Measurements from ENCODE around the gene PPP1R14C.

PPP1R14C gene

GRCh38 chr6:150266309-150266708, 123.5 kb downstream of the PPP1R14C start:
- peak overlapping the region; percentile 98 for H3K27ac ChIP-seq
- DNase-seq (ENCODE audit: low read depth, low spot score): no peak

DNA sequence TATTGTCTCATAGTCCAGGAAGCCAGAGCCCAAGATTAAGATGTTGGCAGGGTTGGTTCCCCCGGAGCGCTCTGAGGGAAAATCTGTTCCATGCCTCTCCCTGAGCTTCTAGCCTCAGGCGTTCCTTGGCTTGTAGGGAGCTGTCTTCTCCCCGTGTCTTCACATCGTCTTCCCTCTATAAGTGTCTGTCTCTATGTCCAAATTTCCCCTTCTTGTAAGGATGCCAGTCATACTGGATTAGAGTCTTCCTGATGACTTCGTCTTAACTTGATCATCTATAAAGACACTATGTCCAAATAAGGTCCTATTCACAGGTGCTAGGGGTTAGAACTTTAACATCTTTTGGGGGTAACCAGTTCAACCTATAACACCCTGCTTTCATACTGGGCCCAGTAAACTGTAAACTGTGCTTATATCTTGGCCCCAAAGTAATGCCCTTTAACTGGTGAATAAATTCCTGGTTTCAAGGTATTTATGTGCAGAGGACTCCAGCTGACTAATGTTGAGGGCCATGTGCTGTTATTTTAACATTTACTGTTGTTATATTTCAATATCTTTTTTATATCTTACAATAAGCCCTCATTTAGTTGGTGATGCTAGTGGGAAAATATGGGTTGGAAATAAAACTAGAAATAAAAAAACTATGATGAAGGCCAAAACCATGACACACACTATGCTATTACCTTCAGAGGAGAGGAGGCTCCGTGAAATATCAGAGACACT, 124.3 kb downstream of the PPP1R14C start:
- H3K27ac ChIP-seq: peak overlapping the region; percentile 98
- no peak for DNase-seq (ENCODE audit: low read depth, low spot score)

- H3K27ac ChIP-seq: peak overlapping the region; percentile 98
Measured at GRCh38 chr6:150267686-150268561, 125.1 kb downstream of the PPP1R14C start.

GRCh38 chr6:150269130-150269856, 126.4 kb downstream of the PPP1R14C start:
- H3K27ac ChIP-seq: peak overlapping the region; percentile 98
- DNase-seq (ENCODE audit: low read depth, low spot score): no peak

More at GRCh38 chr6:150267686-150268561, 125.1 kb downstream of the PPP1R14C start:
- DNase-seq (ENCODE audit: low read depth, low spot score): peak; percentile 74

DNA sequence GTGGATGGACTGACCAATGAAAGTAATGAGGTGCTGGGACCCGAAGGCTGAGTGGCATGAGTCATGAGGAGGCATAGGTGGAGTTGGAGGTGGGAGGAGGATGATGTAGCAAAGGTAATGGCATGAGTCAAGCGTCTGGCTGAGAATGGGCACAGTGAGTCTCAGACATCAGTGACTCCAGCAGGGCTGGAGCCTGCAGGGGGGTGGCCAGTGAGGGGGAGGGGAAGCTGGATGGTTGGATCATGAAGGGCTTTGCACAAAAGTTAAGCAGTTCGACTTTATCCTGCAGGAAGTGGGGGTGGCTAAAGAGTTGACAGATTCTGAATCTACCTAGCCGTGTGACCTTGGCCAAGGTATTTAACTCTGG, 127.0 kb downstream of the PPP1R14C start:
- peak; percentile 100 for DNase-seq (ENCODE audit: low read depth, low spot score)

DNA sequence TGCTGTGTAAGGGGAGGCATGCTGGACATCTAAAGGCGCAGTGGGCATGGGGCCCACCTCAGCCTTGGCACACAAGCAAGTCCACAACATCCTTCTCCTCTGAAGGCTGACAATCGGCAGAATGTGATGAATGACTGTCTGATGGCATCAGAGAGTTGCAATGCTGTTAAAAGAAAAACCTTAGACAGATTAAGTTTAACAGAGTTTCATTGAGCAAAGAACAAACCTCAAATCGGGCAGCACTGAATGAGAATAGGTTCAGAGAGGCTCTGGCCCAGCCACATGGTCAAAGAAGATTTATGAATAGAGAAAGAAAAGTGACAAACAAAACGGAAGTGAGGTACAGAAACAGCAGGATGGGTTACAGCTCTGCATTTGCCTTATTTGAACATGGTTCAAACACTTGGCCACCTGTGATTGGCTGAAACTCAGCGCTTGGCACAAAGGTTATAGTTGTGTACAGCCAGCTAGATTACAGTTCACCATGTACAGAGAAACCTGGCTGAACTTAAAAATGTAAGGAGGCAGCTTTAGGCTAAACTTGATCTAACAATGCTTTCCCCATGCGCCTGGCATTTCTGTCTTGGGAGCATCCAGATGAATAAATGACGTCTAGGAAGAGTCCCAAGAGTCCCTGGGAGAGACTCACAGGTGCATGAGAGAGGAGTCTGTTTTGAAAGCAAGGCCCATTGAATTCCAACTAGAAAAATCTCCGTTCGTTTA, 127.6 kb downstream of the PPP1R14C start:
- H3K27ac ChIP-seq: peak overlapping the region; percentile 98
- no peak for DNase-seq (ENCODE audit: low read depth, low spot score)

More for the DNA sequence above, 127.0 kb downstream of the PPP1R14C start:
- H3K27ac ChIP-seq: peak overlapping the region; percentile 98

GRCh38 chr6:150271172-150271500, 128.3 kb downstream of the PPP1R14C start:
- H3K27ac ChIP-seq: peak overlapping the region; percentile 98
- no peak for DNase-seq (ENCODE audit: low read depth, low spot score)

DNA sequence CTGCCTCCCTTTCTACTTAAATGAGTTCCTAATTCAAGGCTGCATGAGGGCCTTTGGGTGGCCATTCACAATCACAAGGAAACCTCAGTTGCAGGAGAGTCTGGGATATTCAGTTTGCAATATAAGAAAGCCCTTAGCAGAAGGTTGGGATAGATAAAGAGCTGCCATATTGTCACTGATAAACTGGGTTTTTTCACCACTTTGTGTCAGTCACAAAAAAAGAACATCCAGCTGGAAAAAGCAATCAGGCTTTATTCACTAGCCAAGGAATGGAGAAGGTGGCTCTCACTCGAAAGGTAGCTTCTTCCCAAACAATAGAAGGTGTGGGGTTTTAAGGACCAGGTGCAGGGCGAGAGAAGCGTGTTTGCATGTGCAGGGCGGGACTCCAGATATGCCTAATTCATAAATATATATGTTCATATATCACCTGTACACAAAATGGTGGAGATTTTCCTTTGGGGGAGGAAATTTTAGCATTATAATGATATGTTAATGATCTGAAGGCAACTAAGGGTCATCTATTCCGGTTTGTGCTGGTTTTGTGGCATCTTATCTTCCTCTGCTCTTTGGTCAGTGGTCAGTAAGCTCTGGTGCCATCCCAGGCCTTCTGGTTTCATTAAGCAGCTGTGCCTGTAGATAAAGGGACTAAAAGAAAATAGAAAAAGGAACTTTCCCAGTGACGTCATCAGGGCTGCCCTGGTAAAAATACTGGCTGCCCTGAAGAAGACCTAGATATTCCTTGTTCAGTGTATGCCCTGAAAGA, 128.8 kb downstream of the PPP1R14C start:
- no peak for DNase-seq (ENCODE audit: low read depth, low spot score)
- peak overlapping the region; percentile 98 for H3K27ac ChIP-seq

DNA sequence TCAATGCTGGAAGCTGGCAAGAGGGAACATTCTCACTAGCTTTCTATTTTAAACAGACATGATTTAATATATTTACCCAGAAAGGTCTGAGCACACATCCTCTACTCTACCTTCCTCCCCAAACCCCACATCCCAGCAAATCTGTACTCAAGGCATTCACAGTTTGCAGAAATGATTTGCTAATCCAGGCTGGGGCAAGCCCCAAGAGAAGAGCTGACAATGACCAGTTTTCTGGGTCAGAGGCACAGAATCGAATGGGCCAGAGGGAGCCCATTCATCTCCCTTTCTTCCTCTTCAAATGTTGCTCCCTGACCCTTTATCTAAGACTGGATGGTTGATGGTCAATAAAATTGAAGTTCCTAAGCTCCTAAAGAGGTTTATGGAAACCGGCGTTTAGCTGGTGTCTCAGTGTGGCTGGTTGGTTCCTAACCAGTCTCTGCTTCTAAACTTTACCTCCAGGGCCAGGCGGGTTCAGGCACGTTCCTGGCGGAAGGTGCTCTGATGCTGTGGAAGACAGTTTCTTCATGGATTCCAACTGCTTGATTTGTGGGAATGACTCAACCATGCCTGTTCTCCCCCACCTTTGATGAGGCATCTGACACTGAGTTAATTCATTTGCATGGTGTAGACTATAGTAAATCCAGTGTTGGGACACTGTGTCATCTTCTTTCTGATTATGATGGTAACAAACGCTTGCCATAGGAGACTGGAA, 129.6 kb downstream of the PPP1R14C start:
- H3K27ac ChIP-seq: peak overlapping the region; percentile 98
- DNase-seq (ENCODE audit: low read depth, low spot score): peak; percentile 96

GRCh38 chr6:150272976-150273315, 130.1 kb downstream of the PPP1R14C start:
- no peak for DNase-seq (ENCODE audit: low read depth, low spot score)
- peak overlapping the region; percentile 98 for H3K27ac ChIP-seq

- peak overlapping the region; percentile 98 for H3K27ac ChIP-seq
- no peak for DNase-seq (ENCODE audit: low read depth, low spot score)
Measured at GRCh38 chr6:150273457-150274309, 130.8 kb downstream of the PPP1R14C start.

DNA sequence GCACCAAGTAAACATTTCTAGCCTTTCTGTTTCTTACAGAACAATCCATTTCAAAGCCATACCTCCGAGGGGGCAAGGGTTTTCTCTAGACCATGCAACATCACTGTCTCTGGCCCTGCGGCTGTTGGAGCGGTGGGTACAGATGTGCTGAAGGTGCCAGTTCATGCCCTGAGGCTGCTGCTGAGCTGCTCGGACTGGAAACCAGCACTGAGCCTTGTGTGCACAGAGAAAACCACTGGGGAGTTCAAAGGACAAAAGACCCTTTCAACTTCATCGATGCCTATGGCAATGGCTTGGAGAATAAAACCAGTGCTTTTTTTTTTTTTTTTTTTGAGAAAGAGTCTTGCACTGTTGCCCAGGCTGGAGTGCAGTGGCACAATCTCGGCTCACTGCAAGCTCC, 132.6 kb downstream of the PPP1R14C start:
- H3K27ac ChIP-seq: no peak overlapping the region
- no peak for DNase-seq (ENCODE audit: low read depth, low spot score)

DNA sequence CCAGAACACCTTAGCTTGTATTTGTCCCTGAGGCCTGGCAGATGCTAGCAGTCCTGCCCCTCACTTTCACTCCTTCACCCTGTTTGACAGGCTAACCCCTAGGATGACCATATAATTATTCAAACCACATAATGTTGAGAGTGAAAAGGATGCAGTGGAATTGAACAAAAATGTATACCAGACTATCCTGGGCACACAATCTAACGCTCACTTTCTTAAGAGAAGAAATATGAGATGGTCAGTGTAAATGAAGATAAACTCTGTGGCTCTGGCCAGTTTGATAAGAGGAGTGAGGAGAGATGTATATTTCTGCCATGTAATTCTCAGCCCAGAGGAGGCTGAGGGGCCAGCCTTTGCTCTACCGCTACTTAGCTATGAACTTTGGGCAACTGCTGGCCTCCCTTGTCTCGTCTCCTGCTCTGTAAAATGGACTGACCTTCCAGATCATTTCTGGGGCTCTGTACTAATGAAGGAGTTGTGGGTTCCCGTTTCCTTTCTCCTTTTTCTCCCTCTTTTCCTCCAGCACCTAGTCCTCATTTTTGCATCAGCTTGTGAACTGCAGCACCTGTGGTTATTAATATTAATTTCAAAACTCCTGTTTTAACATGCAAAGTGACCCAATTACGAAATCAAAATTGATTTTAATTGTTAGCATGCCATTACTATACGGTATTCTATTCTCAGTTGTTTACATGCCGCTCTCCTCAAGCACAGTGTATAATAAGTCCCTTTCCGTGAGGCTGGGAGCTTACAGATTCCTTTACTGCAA, 133.5 kb downstream of the PPP1R14C start:
- DNase-seq (ENCODE audit: low read depth, low spot score): no peak

GRCh38 chr6:150276937-150277742, 134.3 kb downstream of the PPP1R14C start:
- no peak for DNase-seq (ENCODE audit: low read depth, low spot score)
- no peak overlapping the region for H3K27ac ChIP-seq

More for the DNA sequence above, 133.5 kb downstream of the PPP1R14C start:
- no peak overlapping the region for H3K27ac ChIP-seq

- no peak overlapping the region for H3K27ac ChIP-seq
- no peak for DNase-seq (ENCODE audit: low read depth, low spot score)
Measured at GRCh38 chr6:150279533-150279932, 136.7 kb downstream of the PPP1R14C start.

DNA sequence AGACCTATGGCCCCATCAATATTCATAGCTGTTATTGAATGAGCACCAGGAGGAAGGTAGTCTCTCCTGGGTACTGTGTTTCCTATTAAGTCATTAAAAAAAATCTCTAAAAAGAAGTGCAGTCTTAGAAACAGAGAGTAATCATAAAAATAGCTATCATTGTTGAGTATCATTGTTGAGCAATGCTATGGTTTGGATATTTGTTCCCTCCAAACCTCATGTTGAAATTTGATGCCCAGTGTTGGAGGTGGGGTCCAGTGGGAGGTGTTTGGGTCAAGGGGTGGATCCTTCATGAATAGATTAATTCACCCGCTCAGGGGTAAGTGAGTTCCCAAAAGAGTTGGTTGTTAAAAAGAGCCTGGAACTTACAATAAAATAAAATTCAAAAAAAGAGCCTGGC, 137.9 kb downstream of the PPP1R14C start:
- no peak for DNase-seq (ENCODE audit: low read depth, low spot score)
- H3K27ac ChIP-seq: no peak overlapping the region
